Hepatocyte (in vitro differentiated cells): ENCODE measurements around the gene STARD6. TPM values are rescaled to one million over a fixed set of nuclear protein-coding genes. Genes with fewer than 3 reads are reported as not detected.

ENCODE experiments used
- DNase-seq: peaks from one replicate; pipeline ENCODE4 v3.0.0-alpha.2; 2016; ENCODE audit warnings: low spot score
- H2AFZ ChIP-seq: fragments of 200-600 bp; sonication (generic); 2 replicates; pipeline ENCODE4 v1.6.0; 2016; ENCODE audit warnings: antibody characterized with exemption, mild to moderate bottlenecking
- H3K27ac ChIP-seq: fragments of 200-600 bp; sonication (generic); 2 replicates; pipeline ENCODE4 v1.5.1; 2016; ENCODE audit warnings: mild to moderate bottlenecking
- H3K27me3 ChIP-seq: fragments of 200-600 bp; sonication (generic); 2 replicates; pipeline ENCODE4 v1.6.1; 2016
- H3K36me3 ChIP-seq: fragments of 200-600 bp; sonication (generic); replicated peaks from 2 replicates; pipeline ENCODE4 v1.5.1; 2016; ENCODE audit warnings: low read depth; ENCODE audit not compliant: insufficient read depth
- H3K4me1 ChIP-seq: fragments of 200-600 bp; sonication (generic); 2 replicates; pipeline ENCODE4 v1.5.1; 2016; ENCODE audit warnings: mild to moderate bottlenecking, moderate library complexity; ENCODE audit not compliant: insufficient read depth
- H3K4me2 ChIP-seq: fragments of 200-600 bp; sonication (generic); 2 replicates; pipeline ENCODE4 v1.6.0; 2016
- H3K4me3 ChIP-seq: fragments of 200-600 bp; sonication (generic); 2 replicates; pipeline ENCODE4 v1.5.1; 2016; ENCODE audit warnings: mild to moderate bottlenecking
- H3K79me2 ChIP-seq: fragments of 200-600 bp; sonication (generic); 2 replicates; pipeline ENCODE4 v1.6.0; 2017; ENCODE audit warnings: mild to moderate bottlenecking
- H3K9me2 ChIP-seq: fragments of 200-600 bp; sonication (generic); replicated peaks from 2 replicates; pipeline ENCODE4 v1.6.0; 2017; ENCODE audit warnings: mild to moderate bottlenecking; ENCODE audit not compliant: insufficient read depth
- H3K9me3 ChIP-seq: fragments of 200-600 bp; sonication (generic); 2 replicates; pipeline ENCODE4 v1.5.1; 2016; ENCODE audit warnings: low read depth, mild to moderate bottlenecking
- H4K20me1 ChIP-seq: fragments of 200-600 bp; sonication (generic); 2 replicates; pipeline ENCODE4 v1.6.0; 2016; ENCODE audit warnings: mild to moderate bottlenecking; ENCODE audit not compliant: insufficient read depth, poor library complexity, severe bottlenecking
- EZH2 ChIP-seq: fragments of 200-600 bp; sonication (generic); IDR thresholded peaks from 2 replicates; pipeline ENCODE4 v1.6.1; 2016; ENCODE audit warnings: antibody characterized with exemption, mild to moderate bottlenecking, borderline replicate concordance
- EZH2phosphoT487 ChIP-seq: fragments of 200-600 bp; sonication (generic); IDR thresholded peaks from one replicate; pipeline ENCODE4 v1.6.1; 2018; ENCODE audit warnings: antibody characterized with exemption, mild to moderate bottlenecking, low read depth, moderate library complexity; ENCODE audit not compliant: unreplicated experiment, severe bottlenecking
- WGBS: methylation state at CpG from one replicate; pipeline ENCODE4 v1.1.6; 2016; ENCODE audit warnings: low lambda C conversion rate; ENCODE audit errors: missing lambda C conversion rate; 5-methylcytosine and 5-hydroxymethylcytosine counted together
- polyA plus RNA-seq: library from polyadenylated mRNA; unstranded; fragments of >200 nt; fragmentation: Nextera tagmentation; extraction: Ambion mirVana; gene quantifications from 2 replicates; pipeline ENCODE4 v1.2.1, GENCODE V29; 2016
- total RNA-seq: library from RNA; depleted of rRNA; stranded (reverse); fragments of >200 nt; gene quantifications from 2 replicates; pipeline ENCODE4 v1.2.3, GENCODE V29; 2014
- TF ChIP-seq, protein P1 (sequence below): fragments of 200-600 bp; sonication (generic); IDR thresholded peaks from 2 replicates; pipeline ENCODE4 v1.5.1; 2016; ENCODE audit warnings: antibody characterized with exemption, mild to moderate bottlenecking; ENCODE audit not compliant: poor library complexity

Gene STARD6
- total and polyA plus RNA-seq, 2 experiments from 2014 or later: 0.81 TPM; not detected in 1

DNA sequence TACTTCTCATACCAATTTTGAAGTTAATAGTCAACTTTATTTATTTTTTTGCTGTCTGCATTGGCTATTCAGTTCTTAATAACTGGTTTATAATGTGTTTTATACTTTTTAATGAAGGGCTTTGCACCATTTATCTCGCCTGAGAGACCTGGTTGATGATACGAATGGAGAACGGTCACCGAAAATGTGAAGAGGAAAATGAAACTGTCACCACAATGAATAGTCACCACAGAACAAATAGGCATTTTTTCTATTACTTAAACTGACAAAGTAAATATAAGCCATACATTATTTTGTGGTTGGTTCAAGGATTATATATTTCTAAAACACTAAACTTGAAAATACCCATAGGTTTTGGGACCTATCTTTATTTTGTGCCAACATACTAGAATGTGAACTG lies 20.4 kb upstream of the STARD6 start:
- no peaks in the 10 kb centered on the region for H3K79me2 ChIP-seq
- no peak overlapping the region for H3K4me2 ChIP-seq
- no peaks in the 10 kb centered on the region for H3K9me3 ChIP-seq
- no peaks in the 10 kb centered on the region for H3K4me1 ChIP-seq
- no peaks in the 10 kb centered on the region for H3K36me3 ChIP-seq
- TF ChIP-seq EZH2 (no peak), EZH2phosphoT487 (no peak)
- TF ChIP-seq, protein P1, sequence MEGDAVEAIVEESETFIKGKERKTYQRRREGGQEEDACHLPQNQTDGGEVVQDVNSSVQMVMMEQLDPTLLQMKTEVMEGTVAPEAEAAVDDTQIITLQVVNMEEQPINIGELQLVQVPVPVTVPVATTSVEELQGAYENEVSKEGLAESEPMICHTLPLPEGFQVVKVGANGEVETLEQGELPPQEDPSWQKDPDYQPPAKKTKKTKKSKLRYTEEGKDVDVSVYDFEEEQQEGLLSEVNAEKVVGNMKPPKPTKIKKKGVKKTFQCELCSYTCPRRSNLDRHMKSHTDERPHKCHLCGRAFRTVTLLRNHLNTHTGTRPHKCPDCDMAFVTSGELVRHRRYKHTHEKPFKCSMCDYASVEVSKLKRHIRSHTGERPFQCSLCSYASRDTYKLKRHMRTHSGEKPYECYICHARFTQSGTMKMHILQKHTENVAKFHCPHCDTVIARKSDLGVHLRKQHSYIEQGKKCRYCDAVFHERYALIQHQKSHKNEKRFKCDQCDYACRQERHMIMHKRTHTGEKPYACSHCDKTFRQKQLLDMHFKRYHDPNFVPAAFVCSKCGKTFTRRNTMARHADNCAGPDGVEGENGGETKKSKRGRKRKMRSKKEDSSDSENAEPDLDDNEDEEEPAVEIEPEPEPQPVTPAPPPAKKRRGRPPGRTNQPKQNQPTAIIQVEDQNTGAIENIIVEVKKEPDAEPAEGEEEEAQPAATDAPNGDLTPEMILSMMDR: no peak
- no peak overlapping the region for H3K27ac ChIP-seq
- H2AFZ ChIP-seq: no peak overlapping the region
- H3K27me3 ChIP-seq: no peaks in the 10 kb centered on the region
- no peak overlapping the region for H3K4me3 ChIP-seq
- H3K9me2 ChIP-seq: no peaks in the 10 kb centered on the region
- 98% methylated on average over 4 of the region's 4 CpGs for WGBS
- DNase-seq: no peak
- H4K20me1 ChIP-seq: no peaks in the 10 kb centered on the region

DNA sequence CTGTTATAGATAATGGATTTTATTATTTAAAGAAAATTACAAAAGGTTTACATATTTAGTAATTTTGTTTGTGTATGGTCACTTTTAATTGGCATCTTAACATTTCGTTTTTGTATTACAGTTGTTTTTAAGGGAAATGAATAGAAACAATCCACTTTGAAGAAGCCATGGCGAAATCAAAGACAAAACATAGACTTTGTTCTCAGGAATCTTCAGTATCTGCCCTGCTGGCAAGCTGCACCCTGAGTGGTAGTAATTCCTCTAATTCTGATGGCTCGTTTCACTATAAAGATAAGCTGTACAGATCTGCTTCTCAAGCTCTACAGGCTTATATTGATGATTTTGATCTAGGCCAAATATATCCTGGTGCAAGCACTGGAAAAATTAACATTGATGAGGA lies 2.7 kb upstream of the STARD6 start:
- no peaks in the 10 kb centered on the region for H3K9me3 ChIP-seq
- no peaks in the 10 kb centered on the region for H3K27me3 ChIP-seq
- TF ChIP-seq EZH2phosphoT487 (no peak), EZH2 (no peak)
- TF ChIP-seq, protein P1: no peak
- no peak for DNase-seq
- no peak overlapping the region for H2AFZ ChIP-seq
- peak overlapping the region; percentile 93 for H3K4me2 ChIP-seq
- H3K4me3 ChIP-seq: no peak overlapping the region
- H3K27ac ChIP-seq: no peak overlapping the region
- no peaks in the 10 kb centered on the region for H3K36me3 ChIP-seq
- peaks cover 5% of the 10 kb centered on the region for H3K79me2 ChIP-seq
- H4K20me1 ChIP-seq: no peaks in the 10 kb centered on the region
- WGBS: 61% methylated on average over 3 of the region's 3 CpGs
- peaks cover 5% of the 10 kb centered on the region for H3K4me1 ChIP-seq
- H3K9me2 ChIP-seq: no peaks in the 10 kb centered on the region

DNA sequence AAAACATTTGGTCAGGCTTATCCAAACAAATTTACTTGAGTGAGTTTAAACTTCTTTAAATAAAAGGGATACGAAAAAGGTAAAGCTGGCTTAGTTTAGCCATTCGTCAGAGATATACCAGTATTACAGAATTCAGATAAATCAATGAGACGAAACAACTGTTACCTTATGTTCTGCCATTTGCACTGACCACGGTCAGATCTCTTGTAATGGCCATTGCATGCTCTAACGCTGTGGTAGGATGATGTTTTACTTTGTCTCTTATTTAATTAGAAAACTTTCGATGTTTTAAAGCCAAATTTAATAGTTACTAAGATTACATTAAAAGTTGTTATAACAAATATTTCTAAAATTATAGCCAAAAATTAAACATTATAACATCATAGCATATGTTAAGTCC lies 1.6 kb upstream of the STARD6 start:
- H2AFZ ChIP-seq: peak overlapping the region; percentile 91
- peaks cover 5% of the 10 kb centered on the region for H3K4me1 ChIP-seq

More for the DNA sequence above, 1.6 kb upstream of the STARD6 start:
- H3K4me2 ChIP-seq: peak overlapping the region; percentile 93
- no peaks in the 10 kb centered on the region for H3K9me3 ChIP-seq
- WGBS: 24% methylated on average over 6 of the region's 6 CpGs
- H3K27me3 ChIP-seq: no peaks in the 10 kb centered on the region
- peak overlapping the region; percentile 86 for H3K4me3 ChIP-seq
- peaks cover 5% of the 10 kb centered on the region for H3K79me2 ChIP-seq
- no peaks in the 10 kb centered on the region for H3K36me3 ChIP-seq
- no peak overlapping the region for H3K27ac ChIP-seq
- TF ChIP-seq EZH2 (no peak), EZH2phosphoT487 (no peak)
- TF ChIP-seq, protein P1: no peak
- H4K20me1 ChIP-seq: no peaks in the 10 kb centered on the region
- DNase-seq: no peak
- H3K9me2 ChIP-seq: no peaks in the 10 kb centered on the region
